Suprapubic skin (tissue), 4 donors: ENCODE data around the gene TMEM116. TPM values are rescaled to one million over a fixed set of nuclear protein-coding genes. Genes with fewer than 3 reads are reported as not detected.

Experiments
- DNase-seq, 2 donors: peaks; one replicate each; pipeline ENCODE4 v3.0.0-alpha.2; 2019; ENCODE audit warnings: low spot score in 2 of 2
- H3K27ac ChIP-seq: fragments of 200-600 bp; sonication (generic); one replicate; pipeline ENCODE4 v1.5.1; 2019
- H3K27me3 ChIP-seq: fragments of 200-600 bp; sonication (generic); one replicate; pipeline ENCODE4 v1.5.1; 2019
- H3K36me3 ChIP-seq: fragments of 200-600 bp; sonication (generic); one replicate; pipeline ENCODE4 v1.5.1; 2019
- H3K4me1 ChIP-seq: fragments of 200-600 bp; sonication (generic); one replicate; pipeline ENCODE4 v1.5.1; 2019
- H3K4me3 ChIP-seq: fragments of 200-600 bp; sonication (generic); one replicate; pipeline ENCODE4 v1.5.1; 2019; ENCODE audit warnings: mild to moderate bottlenecking
- H3K9me3 ChIP-seq: fragments of 200-600 bp; sonication (generic); one replicate; pipeline ENCODE4 v1.5.1; 2019
- EP300 ChIP-seq: sonication (generic); formaldehyde crosslinking; IDR thresholded peaks from one replicate; pipeline ENCODE4 v1.6.1; 2017; ENCODE audit warnings: antibody characterized with exemption
- POLR2A ChIP-seq, 2 donors: fragments of 450-650 bp; IDR thresholded peaks; one replicate each; pipeline ENCODE4 v1.6.1; 2017; ENCODE audit warnings: antibody characterized with exemption in 2 of 2, mild to moderate bottlenecking in 2 of 2, moderate library complexity in 2 of 2
- POLR2AphosphoS5 ChIP-seq, 3 donors: sonication (generic); formaldehyde crosslinking; IDR thresholded peaks; one replicate each; pipeline ENCODE4 v1.6.1; 2017; ENCODE audit warnings: antibody characterized with exemption in 3 of 3
- WGBS: methylation state at CpG from one replicate; pipeline ENCODE4 v1.1.5; 2018; 5-methylcytosine and 5-hydroxymethylcytosine counted together
- total RNA-seq, 4 donors: library from RNA; depleted of rRNA; stranded (reverse); fragments of >200 nt; gene quantifications; one replicate each; pipeline ENCODE4 v1.1.0, GENCODE V29; 2016
- TF ChIP-seq, protein P1 (sequence below), 2 donors: fragments of 200-600 bp in 1 of 2; fragments of 450-650 bp in 1 of 2; sonication (generic) in 1 of 2; IDR thresholded peaks; one replicate each; pipeline ENCODE4 v1.5.1; 2016 to 2019; ENCODE audit warnings: antibody characterized with exemption in 2 of 2, mild to moderate bottlenecking in 1 of 2, moderate library complexity in 1 of 2

TMEM116 gene
- total RNA-seq, 4 donors from 2014 or later = 16.0 to 25.1 (median 22.8) TPM

DNA sequence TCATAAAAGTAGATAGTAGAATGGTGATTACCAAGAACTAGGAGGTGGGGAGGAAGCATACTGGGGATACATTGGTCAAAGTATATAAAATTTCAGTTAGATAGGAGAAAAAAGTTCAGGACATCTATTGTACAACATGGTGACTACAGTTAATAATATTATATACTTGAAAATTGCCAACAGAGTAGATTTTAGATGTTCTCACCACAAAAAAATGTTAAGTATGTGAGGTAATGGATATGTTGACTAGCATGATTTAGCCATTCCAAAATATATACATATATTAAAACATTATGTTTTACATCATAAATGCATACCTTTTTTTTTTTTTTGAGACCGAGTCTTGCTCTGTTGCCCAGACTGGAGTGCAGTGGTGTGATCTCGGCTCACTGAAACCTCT is 31.0 kb downstream of the TMEM116 start:
- WGBS = 78% methylated on average over 2 of the region's 2 CpGs
- Histone ChIP-seq H3K36me3 (no peaks in the 10 kb centered on the region), H3K27me3 (no peaks in the 10 kb centered on the region), H3K4me1 (no peaks in the 10 kb centered on the region), H3K27ac (no peak overlapping the region), H3K9me3 (no peaks in the 10 kb centered on the region), H3K4me3 (no peak overlapping the region)
- DNase-seq = no peak
- TF ChIP-seq POLR2A (IDR thresholded peaks at IDR 0.05) = no peak
- TF ChIP-seq, protein P1, sequence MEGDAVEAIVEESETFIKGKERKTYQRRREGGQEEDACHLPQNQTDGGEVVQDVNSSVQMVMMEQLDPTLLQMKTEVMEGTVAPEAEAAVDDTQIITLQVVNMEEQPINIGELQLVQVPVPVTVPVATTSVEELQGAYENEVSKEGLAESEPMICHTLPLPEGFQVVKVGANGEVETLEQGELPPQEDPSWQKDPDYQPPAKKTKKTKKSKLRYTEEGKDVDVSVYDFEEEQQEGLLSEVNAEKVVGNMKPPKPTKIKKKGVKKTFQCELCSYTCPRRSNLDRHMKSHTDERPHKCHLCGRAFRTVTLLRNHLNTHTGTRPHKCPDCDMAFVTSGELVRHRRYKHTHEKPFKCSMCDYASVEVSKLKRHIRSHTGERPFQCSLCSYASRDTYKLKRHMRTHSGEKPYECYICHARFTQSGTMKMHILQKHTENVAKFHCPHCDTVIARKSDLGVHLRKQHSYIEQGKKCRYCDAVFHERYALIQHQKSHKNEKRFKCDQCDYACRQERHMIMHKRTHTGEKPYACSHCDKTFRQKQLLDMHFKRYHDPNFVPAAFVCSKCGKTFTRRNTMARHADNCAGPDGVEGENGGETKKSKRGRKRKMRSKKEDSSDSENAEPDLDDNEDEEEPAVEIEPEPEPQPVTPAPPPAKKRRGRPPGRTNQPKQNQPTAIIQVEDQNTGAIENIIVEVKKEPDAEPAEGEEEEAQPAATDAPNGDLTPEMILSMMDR (IDR thresholded peaks at IDR 0.05) = no peak
- TF ChIP-seq EP300 = no peak
- no peak for TF ChIP-seq POLR2AphosphoS5 (IDR thresholded peaks at IDR 0.05)

DNA sequence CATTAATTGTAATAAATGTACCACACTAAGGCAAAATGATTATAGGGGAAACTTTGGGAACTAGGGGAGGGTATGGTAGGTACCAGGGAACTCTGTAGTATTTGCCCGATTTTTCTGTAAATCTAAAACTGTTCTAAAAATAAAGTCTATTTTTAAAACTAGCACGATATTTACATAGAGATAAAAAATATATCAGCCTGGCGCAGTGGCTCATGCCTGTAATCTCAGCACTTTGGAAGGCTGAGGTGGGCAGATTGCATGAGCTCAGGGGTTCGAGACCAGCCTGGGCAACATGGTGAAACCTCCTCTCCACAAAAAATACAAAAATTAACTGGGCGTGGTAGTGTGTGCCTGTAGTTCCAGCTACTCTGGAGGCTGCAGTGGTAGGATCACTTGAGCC is 32.4 kb downstream of the TMEM116 start:
- H3K4me1 ChIP-seq = no peaks in the 10 kb centered on the region
- H3K27me3 ChIP-seq = no peaks in the 10 kb centered on the region
- H3K27ac ChIP-seq = no peak overlapping the region
- H3K9me3 ChIP-seq = no peaks in the 10 kb centered on the region
- H3K36me3 ChIP-seq = no peaks in the 10 kb centered on the region
- TF ChIP-seq EP300 = no peak
- no peak for TF ChIP-seq POLR2A (IDR thresholded peaks at IDR 0.05)
- DNase-seq = no peak
- H3K4me3 ChIP-seq = no peak overlapping the region
- 94% methylated on average over 5 of the region's 5 CpGs for WGBS

DNA sequence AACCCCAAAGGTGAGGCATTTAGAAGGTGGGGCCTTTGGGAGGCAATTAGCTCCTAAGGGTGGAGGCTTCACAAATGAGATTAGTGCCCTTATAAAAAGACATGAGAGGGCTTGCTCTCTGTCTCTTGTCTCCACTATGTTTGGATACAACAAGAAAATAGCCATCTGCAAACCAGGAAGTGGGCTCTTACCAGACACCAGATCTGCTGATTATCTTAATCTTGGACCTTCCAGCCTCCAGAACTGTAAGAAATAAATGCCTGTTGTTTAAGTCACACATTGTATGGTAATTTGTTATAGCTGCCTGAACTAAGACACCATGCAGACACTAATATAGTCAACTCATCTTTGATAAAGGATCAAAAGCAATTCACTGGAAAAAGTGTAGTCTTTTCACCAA is 34.4 kb downstream of the TMEM116 start:
- no peak overlapping the region for H3K4me3 ChIP-seq
- no peak for TF ChIP-seq POLR2A (IDR thresholded peaks at IDR 0.05)
- no peak for TF ChIP-seq EP300
- no peak for TF ChIP-seq POLR2AphosphoS5 (IDR thresholded peaks at IDR 0.05)
- TF ChIP-seq, protein P1 (IDR thresholded peaks at IDR 0.05) = no peak
- H3K27me3 ChIP-seq = no peaks in the 10 kb centered on the region
- H3K9me3 ChIP-seq = no peaks in the 10 kb centered on the region
- no peak overlapping the region for H3K27ac ChIP-seq
- H3K4me1 ChIP-seq = no peaks in the 10 kb centered on the region
- no peak for DNase-seq
- no peaks in the 10 kb centered on the region for H3K36me3 ChIP-seq

DNA sequence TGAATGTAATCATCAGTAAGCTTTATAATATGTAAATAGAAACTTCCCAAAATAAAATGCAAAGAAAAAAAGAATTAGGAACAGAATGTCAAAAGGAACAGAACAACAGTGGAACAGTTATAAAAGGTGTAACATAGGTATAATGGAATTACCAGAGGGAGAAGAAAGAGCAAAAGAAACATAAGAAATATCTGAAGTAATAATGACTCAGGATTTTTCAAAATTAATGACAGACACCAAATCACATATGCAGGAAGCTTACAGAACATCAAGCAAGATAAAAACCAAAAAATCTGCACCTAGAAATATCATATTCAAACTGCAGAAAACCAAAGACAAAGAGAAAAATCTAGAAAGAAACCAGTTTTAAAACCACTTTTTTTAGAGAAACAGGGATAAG is 36.1 kb downstream of the TMEM116 start:
- Histone ChIP-seq H3K27me3 (no peaks in the 10 kb centered on the region), H3K4me3 (no peak overlapping the region), H3K4me1 (no peaks in the 10 kb centered on the region), H3K27ac (no peak overlapping the region), H3K36me3 (no peaks in the 10 kb centered on the region), H3K9me3 (no peaks in the 10 kb centered on the region)
- DNase-seq = no peak
- TF ChIP-seq POLR2AphosphoS5 (IDR thresholded peaks at IDR 0.05) (no peak), POLR2A (IDR thresholded peaks at IDR 0.05) (no peak), EP300 (no peak)
- TF ChIP-seq, protein P1 (IDR thresholded peaks at IDR 0.05) = no peak

DNA sequence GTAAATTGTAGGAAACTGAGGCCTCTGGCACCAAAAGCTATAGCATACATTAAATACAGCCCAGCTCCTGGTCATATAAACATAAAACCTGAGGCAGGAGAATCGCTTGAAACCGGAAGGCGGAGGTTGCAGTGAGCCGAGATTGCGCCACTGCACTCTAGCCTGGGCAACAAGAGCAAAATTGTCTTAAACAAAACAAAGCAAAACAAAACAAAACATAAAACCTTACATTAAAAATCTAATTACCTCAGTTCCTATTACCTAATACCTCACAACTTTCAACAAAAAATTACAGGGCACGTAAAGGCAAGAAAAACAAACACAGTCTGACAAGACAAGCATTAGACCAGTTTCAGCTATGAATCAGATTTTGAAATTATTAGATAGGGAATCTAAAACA is 36.7 kb downstream of the TMEM116 start:
- no peaks in the 10 kb centered on the region for H3K27me3 ChIP-seq
- H3K27ac ChIP-seq = no peak overlapping the region
- no peaks in the 10 kb centered on the region for H3K36me3 ChIP-seq
- WGBS = 94% methylated on average over 6 of the region's 6 CpGs
- H3K9me3 ChIP-seq = no peaks in the 10 kb centered on the region
- TF ChIP-seq POLR2A (IDR thresholded peaks at IDR 0.05) (no peak), POLR2AphosphoS5 (IDR thresholded peaks at IDR 0.05) (no peak), EP300 (no peak)
- TF ChIP-seq, protein P1 (IDR thresholded peaks at IDR 0.05) = no peak
- no peak overlapping the region for H3K4me3 ChIP-seq
- H3K4me1 ChIP-seq = no peaks in the 10 kb centered on the region
- DNase-seq = no peak
